ENCODE data around the gene DUS2.
A peak's percentile ranks its signal among the peaks of the same experiment; 100 is the strongest.
"Not testable (repeated sequence)": the region's sequence is repeated elsewhere in the genome, so short reads cannot be mapped to it uniquely, and the experiment has no call there.

The DUS2 gene

GRCh38 chr16:68115851-68116250, 92.8 kb downstream of the DUS2 start:
- Mint-ChIP-seq H3K9me3 (no peaks in the 10 kb centered on the region), H3K4me3 (peak overlapping the region; percentile 32)

GRCh38 chr16:68116256-68116867, 93.3 kb downstream of the DUS2 start:
- Mint-ChIP-seq H3K27me3 (no peaks in the 10 kb centered on the region), H3K27ac (ENCODE audit: low read depth) (no peak overlapping the region), H3K4me1 (peaks cover 76% of the 10 kb centered on the region), H3K4me3 (no peak overlapping the region), H3K9me3 (no peaks in the 10 kb centered on the region), H3K36me3 (ENCODE audit: insufficient read depth) (peaks cover 4% of the 10 kb centered on the region)
- peak; percentile 55 for ATAC-seq (replicated peaks; ENCODE audit: extremely low read depth, poor library complexity, severe bottlenecking)
- no peak for DNase-seq (ENCODE audit: low spot score in 2 of 2)

More at GRCh38 chr16:68115851-68116250, 92.8 kb downstream of the DUS2 start:
- Mint-ChIP-seq H3K36me3 (ENCODE audit: insufficient read depth) (peaks cover 4% of the 10 kb centered on the region), H3K4me1 (peaks cover 81% of the 10 kb centered on the region), H3K27ac (ENCODE audit: low read depth) (no peak overlapping the region), H3K27me3 (no peaks in the 10 kb centered on the region)
- no peak for ATAC-seq (replicated peaks; ENCODE audit: extremely low read depth, poor library complexity, severe bottlenecking)
- DNase-seq (ENCODE audit: low spot score in 2 of 2): no peak

GRCh38 chr16:68117884-68118283, 94.8 kb downstream of the DUS2 start:
- no peaks in the 10 kb centered on the region for H3K9me3 Mint-ChIP-seq
- DNase-seq (ENCODE audit: low spot score in 2 of 2): no peak
- H3K36me3 Mint-ChIP-seq (ENCODE audit: insufficient read depth): peaks cover 9% of the 10 kb centered on the region
- peak overlapping the region; percentile 57 for H3K4me3 Mint-ChIP-seq
- ATAC-seq (replicated peaks; ENCODE audit: extremely low read depth, poor library complexity, severe bottlenecking): peak; percentile 38
- H3K27ac Mint-ChIP-seq (ENCODE audit: low read depth): peak overlapping the region; percentile 83
- no peaks in the 10 kb centered on the region for H3K27me3 Mint-ChIP-seq
- H3K4me1 Mint-ChIP-seq: peaks cover 76% of the 10 kb centered on the region

GRCh38 chr16:68118954-68119353, 95.9 kb downstream of the DUS2 start:
- not testable (repeated sequence) for H3K27me3 Mint-ChIP-seq; H3K36me3 Mint-ChIP-seq (ENCODE audit: insufficient read depth); H3K9me3 Mint-ChIP-seq
- H3K27ac Mint-ChIP-seq (ENCODE audit: low read depth): peak overlapping the region; percentile 83
- H3K4me3 Mint-ChIP-seq: peak overlapping the region; percentile 57
- peaks cover 70% of the 10 kb centered on the region for H3K4me1 Mint-ChIP-seq
- DNase-seq (ENCODE audit: low spot score in 2 of 2) (peak in 1 of 2 donors; percentile 10), ATAC-seq (replicated peaks; ENCODE audit: extremely low read depth, poor library complexity, severe bottlenecking) (peak; percentile 44)

GRCh38 chr16:68120496-68120895, 97.4 kb downstream of the DUS2 start:
- Mint-ChIP-seq H3K4me3 (peak overlapping the region; percentile 57), H3K4me1 (peaks cover 60% of the 10 kb centered on the region), H3K27ac (ENCODE audit: low read depth) (peak overlapping the region; percentile 83)

GRCh38 chr16:68126395-68126794, 103.3 kb downstream of the DUS2 start:
- no peak for ATAC-seq (replicated peaks; ENCODE audit: extremely low read depth, poor library complexity, severe bottlenecking)
- H3K36me3 Mint-ChIP-seq (ENCODE audit: insufficient read depth): peaks cover 38% of the 10 kb centered on the region

More at GRCh38 chr16:68120496-68120895, 97.4 kb downstream of the DUS2 start:
- not testable (repeated sequence) for ATAC-seq (replicated peaks; ENCODE audit: extremely low read depth, poor library complexity, severe bottlenecking); DNase-seq (ENCODE audit: low spot score in 2 of 2); H3K27me3 Mint-ChIP-seq; H3K9me3 Mint-ChIP-seq
- peaks cover 16% of the 10 kb centered on the region for H3K36me3 Mint-ChIP-seq (ENCODE audit: insufficient read depth)

GRCh38 chr16:68128577-68129305, 105.7 kb downstream of the DUS2 start:
- no peak for DNase-seq (ENCODE audit: low spot score in 2 of 2)
- peak overlapping the region; percentile 77 for H3K27ac Mint-ChIP-seq (ENCODE audit: low read depth)
- no peak overlapping the region for H3K4me3 Mint-ChIP-seq
- peaks cover 38% of the 10 kb centered on the region for H3K36me3 Mint-ChIP-seq (ENCODE audit: insufficient read depth)
- no peaks in the 10 kb centered on the region for H3K9me3 Mint-ChIP-seq
- H3K27me3 Mint-ChIP-seq: no peaks in the 10 kb centered on the region
- peaks cover 58% of the 10 kb centered on the region for H3K4me1 Mint-ChIP-seq
- ATAC-seq (replicated peaks; ENCODE audit: extremely low read depth, poor library complexity, severe bottlenecking): no peak

More at GRCh38 chr16:68126395-68126794, 103.3 kb downstream of the DUS2 start:
- Mint-ChIP-seq H3K4me1 (peaks cover 58% of the 10 kb centered on the region), H3K4me3 (no peak overlapping the region), H3K27ac (ENCODE audit: low read depth) (peak overlapping the region; percentile 65), H3K9me3 (no peaks in the 10 kb centered on the region), H3K27me3 (no peaks in the 10 kb centered on the region)
- no peak for DNase-seq (ENCODE audit: low spot score in 2 of 2)

Measured in central memory CD8-positive, alpha-beta T cell (primary cell).